Fibroblast of pulmonary artery (primary cell): Measurements from ENCODE around the gene EXOSC10.
"Not testable (repeated sequence)": the region's sequence is repeated elsewhere in the genome, so short reads cannot be mapped to it uniquely, and the experiment has no call there.

Experiments used
- DNase-seq: peaks from one replicate; pipeline ENCODE4 v3.0.0-alpha.2; 2010; ENCODE audit warnings: low read depth
- H3K4me3 ChIP-seq: replicated peaks from 2 replicates; pipeline ENCODE4 v1.5.1; 2011; ENCODE audit warnings: low read depth, mild to moderate bottlenecking, control low read depth, low read length, moderate library complexity
- CTCF ChIP-seq: IDR thresholded peaks from 2 replicates; pipeline ENCODE4 v1.5.1; 2011; ENCODE audit warnings: mild to moderate bottlenecking, control low read depth, low read length, inconsistent platforms; ENCODE audit errors: missing control alignments

Gene EXOSC10

GRCh38 chr1:11042995-11043874 is 56.4 kb downstream of the EXOSC10 start:
- no peak for DNase-seq
- no peak for TF ChIP-seq CTCF
- H3K4me3 ChIP-seq, result no peak overlapping the region

- no peak for TF ChIP-seq CTCF
- DNase-seq, result no peak
- H3K4me3 ChIP-seq, result no peak overlapping the region
Observed at GRCh38 chr1:11042065-11042464, 57.6 kb downstream of the EXOSC10 start.

GRCh38 chr1:11041048-11041447 is 58.6 kb downstream of the EXOSC10 start:
- no peak overlapping the region for H3K4me3 ChIP-seq
- no peak for DNase-seq

GRCh38 chr1:11040105-11040429 is 59.6 kb downstream of the EXOSC10 start:
- not testable (repeated sequence) for H3K4me3 ChIP-seq, DNase-seq

More at GRCh38 chr1:11041048-11041447, 58.6 kb downstream of the EXOSC10 start:
- TF ChIP-seq CTCF, result no peak

- TF ChIP-seq CTCF, result no peak
- DNase-seq, result no peak
Observed at GRCh38 chr1:11039351-11040104, 60.1 kb downstream of the EXOSC10 start.

GRCh38 chr1:11037740-11038182 is 61.9 kb downstream of the EXOSC10 start:
- no peak overlapping the region for H3K4me3 ChIP-seq
- peak; percentile 99 for TF ChIP-seq CTCF
- peak; percentile 91 for DNase-seq

More at GRCh38 chr1:11039351-11040104, 60.1 kb downstream of the EXOSC10 start:
- no peak overlapping the region for H3K4me3 ChIP-seq

- DNase-seq, H3K4me3 ChIP-seq: not testable (repeated sequence)
Observed at GRCh38 chr1:11037019-11037739, 62.5 kb downstream of the EXOSC10 start.
